Measurements from ENCODE around the gene TMEM121.
A peak's percentile ranks its signal among the peaks of the same experiment; 100 is the strongest.

DNA sequence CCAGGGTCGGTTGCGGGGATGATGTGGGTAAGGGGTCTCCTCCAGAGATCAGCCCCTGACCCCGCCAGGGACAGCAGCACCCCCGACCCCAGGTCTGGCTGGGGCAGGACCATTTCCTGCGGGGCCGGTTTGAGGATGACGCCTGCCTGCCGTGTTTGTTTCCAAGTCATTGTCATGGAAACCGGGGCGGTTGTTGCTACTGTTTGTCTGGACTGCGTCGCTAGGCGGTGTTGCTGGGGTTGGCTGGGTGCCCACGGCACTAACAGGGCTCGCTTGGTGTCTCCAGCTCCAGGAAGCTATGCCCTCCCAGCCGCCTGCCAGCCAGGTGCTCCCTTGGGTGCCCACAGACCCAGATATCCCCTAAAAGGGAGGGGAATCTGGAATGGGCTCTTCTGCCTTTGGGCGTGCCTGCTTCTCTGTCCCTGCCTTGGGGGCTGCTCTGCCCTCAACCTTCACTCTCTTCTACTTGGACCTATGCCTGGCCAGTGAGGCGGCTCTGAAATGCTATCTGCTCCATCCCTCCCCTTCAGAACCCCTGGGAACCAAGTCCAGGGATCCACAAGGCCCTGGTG is 44.4 kb upstream of the TMEM121 start:
- TF ChIP-seq CTCF (IDR thresholded peaks at IDR 0.05): peak in 3 of 4 experiments; percentile 19 to 37 (median 34)
- peak; percentile 56 for TF ChIP-seq POLR2AphosphoS5 (IDR thresholded peaks at IDR 0.05)
- TF ChIP-seq POLR2A (IDR thresholded peaks at IDR 0.05): peak; percentile 39

All from prostate gland (tissue), 2 donors.